HepG2 (cell line): Measurements from ENCODE around the gene GRK5. TPM values are rescaled to one million over a fixed set of nuclear protein-coding genes. Genes with fewer than 3 reads are reported as not detected.

Experiments
- ATAC-seq: fragments of 200-7000 bp; cut with Tn5 transposase; 3 replicates; pipeline ENCODE4 v1.9.1; 2020; ENCODE audit warnings: mild to moderate bottlenecking, moderate library complexity
- BruUV-seq: library from RNA; stranded (reverse); fragments of 400-500 nt; replicated peaks from 2 replicates; lab custom pipeline; 2021; lab: Mats Ljungman, UMichigan
- CTCF ChIA-PET: fragments of 300-600 bp; formaldehyde crosslinking; extraction: SDS; loops from one replicate; lab custom pipeline; 2021; ENCODE audit warnings: low total read pairs, inconsistent platforms, low intra/inter-chr PET ratio; lab: Yijun Ruan, JAX
- POLR2A ChIA-PET: fragments of 350-600 bp; sonication (Branson Sonifier 250); formaldehyde crosslinking; loops from one replicate; lab custom pipeline; 2020; ENCODE audit warnings: antibody characterized with exemption, inconsistent platforms; lab: Yijun Ruan, JAX
- DNase-seq: peaks from one replicate; pipeline ENCODE4 v3.0.0-alpha.2; 2015; ENCODE audit warnings: low spot score
- FAIRE-seq: peaks from 3 replicates; lab custom pipeline; 2011; peaks lifted over from hg19 to GRCh38; lab: Jason Lieb, UNC
- H2AFZ ChIP-seq: one replicate; pipeline ENCODE4 v1.6.1; 2011; ENCODE audit warnings: low read length, inconsistent platforms
- H3K27ac ChIP-seq: fragments of 300-600 bp; 3 replicates; pipeline ENCODE4 v1.8.0; 2011; ENCODE audit warnings: mixed run types, mild to moderate bottlenecking, mixed read lengths, low read length, inconsistent platforms; ENCODE audit not compliant: insufficient read depth; ENCODE audit errors: extremely low read length
- H3K27me3 ChIP-seq, 2 experiments: fragments of 200-600 bp in 1 of 2; 2 replicates in 1 of 2; 3 replicates in 1 of 2; pipeline versions ENCODE4 v1.6.0 to v1.8.0; 2011; ENCODE audit warnings: low read length in 2 of 2, mild to moderate bottlenecking in 2 of 2, moderate library complexity in 2 of 2, inconsistent platforms in 1 of 2; ENCODE audit not compliant: insufficient read depth in 2 of 2, control insufficient read depth in 1 of 2
- H3K36me3 ChIP-seq, 2 experiments: fragments of 200-600 bp in 1 of 2; replicated peaks in 1 of 2; 2 replicates in 1 of 2; 3 replicates in 1 of 2; pipeline versions ENCODE4 v1.5.1 to v1.8.0; 2011; ENCODE audit warnings: low read length in 2 of 2, inconsistent platforms in 1 of 2; ENCODE audit not compliant: insufficient read depth in 2 of 2, control insufficient read depth in 1 of 2
- H3K4me1 ChIP-seq: 2 replicates; pipeline ENCODE4 v1.5.1; 2012; ENCODE audit warnings: low read length, inconsistent platforms; ENCODE audit not compliant: insufficient read depth
- H3K4me2 ChIP-seq: 2 replicates; pipeline ENCODE4 v1.6.0; 2011; ENCODE audit warnings: low read depth, low read length, inconsistent platforms
- H3K4me3 ChIP-seq, 3 experiments: fragments of 200-600 bp in 1 of 3; sonication (generic), shearing (Covaris generic) in 1 of 3; replicated peaks in 1 of 3; 2 replicates each; pipeline ENCODE4 v1.5.1; 2011 to 2016; ENCODE audit warnings: low read length in 3 of 3, inconsistent platforms in 2 of 3, low read depth in 2 of 3, mild to moderate bottlenecking in 2 of 3, control low read depth in 1 of 3, mixed read lengths in 1 of 3; ENCODE audit not compliant: insufficient read depth in 1 of 3
- H3K79me2 ChIP-seq: one replicate; pipeline ENCODE4 v1.6.1; 2011; ENCODE audit warnings: low read length, inconsistent platforms; ENCODE audit not compliant: insufficient read depth
- H3K9ac ChIP-seq: 2 replicates; pipeline ENCODE4 v1.6.0; 2011; ENCODE audit warnings: mild to moderate bottlenecking, low read depth, low read length, inconsistent platforms; ENCODE audit not compliant: insufficient read depth
- H3K9me3 ChIP-seq: 2 replicates; pipeline ENCODE4 v1.5.1; 2012; ENCODE audit warnings: mild to moderate bottlenecking, low read length
- H4K20me1 ChIP-seq: 2 replicates; pipeline ENCODE4 v1.6.0; 2011; ENCODE audit warnings: inconsistent platforms, mild to moderate bottlenecking, low read length, moderate library complexity; ENCODE audit not compliant: insufficient read depth
- MIXL1 ChIP-seq: IDR thresholded peaks from 2 replicates; pipeline ENCODE4 v1.6.1; 2016
- MTERF4 ChIP-seq: sonication (generic); formaldehyde crosslinking; IDR thresholded peaks from 2 replicates; pipeline ENCODE4 v1.8.0; 2023; ENCODE audit warnings: mild to moderate bottlenecking, missing genetic modification reagents
- RNF219 ChIP-seq: sonication (generic); formaldehyde crosslinking; IDR thresholded peaks from 2 replicates; pipeline ENCODE4 v1.5.0; 2020; ENCODE audit warnings: mild to moderate bottlenecking, missing genetic modification reagents
- SAP130 ChIP-seq: IDR thresholded peaks from 2 replicates; pipeline ENCODE4 v1.6.1; 2016; ENCODE audit warnings: low read depth
- TRAFD1 ChIP-seq: sonication (generic); formaldehyde crosslinking; IDR thresholded peaks from 2 replicates; pipeline ENCODE4 v1.5.1; 2020; ENCODE audit warnings: missing genetic modification reagents, mild to moderate bottlenecking, borderline replicate concordance
- ZFP62 ChIP-seq: sonication (generic); formaldehyde crosslinking; IDR thresholded peaks from 2 replicates; pipeline ENCODE4 v1.4.0; 2020; ENCODE audit warnings: missing genetic modification reagents
- ZNF20 ChIP-seq: sonication (generic); formaldehyde crosslinking; IDR thresholded peaks from 2 replicates; pipeline ENCODE4 v1.4.0; 2020; ENCODE audit warnings: mild to moderate bottlenecking, moderate library complexity, missing genetic modification reagents
- ZNF383 ChIP-seq: sonication (generic); formaldehyde crosslinking; IDR thresholded peaks from 2 replicates; pipeline ENCODE4 v1.4.0; 2020; ENCODE audit warnings: missing genetic modification reagents, mild to moderate bottlenecking, borderline replicate concordance
- ZNF577 ChIP-seq: sonication (generic); formaldehyde crosslinking; IDR thresholded peaks from 2 replicates; pipeline ENCODE4 v1.4.0; 2020; ENCODE audit warnings: mild to moderate bottlenecking, low read depth, missing genetic modification reagents, borderline replicate concordance
- WGBS: methylation state at CpG from one replicate; pipeline ENCODE4 v1.1.6; 2017; ENCODE audit warnings: low lambda C conversion rate; 5-methylcytosine and 5-hydroxymethylcytosine counted together
- in situ Hi-C: cut with HindIII; loops from 2 replicates; pipeline ENCODE4 v1.10.0; 2017; ENCODE audit warnings: low pct_unique_long_range_greater_than_20kb; ENCODE audit not compliant: extremely low pct_ligation_motif_present
- intact Hi-C: fragments of 100-400 bp; cut with micrococcal nuclease; formaldehyde crosslinking; loops from one replicate; pipeline ENCODE4 v1.10.0; 2022; ENCODE audit not compliant: unreplicated experiment
- polyA plus RNA-seq, 8 experiments: library from polyadenylated mRNA; depleted of rRNA in 3 of 8; stranded (reverse) in 7 of 8; unstranded in 1 of 8; fragments of >200 nt; fragmentation: Illumina TruSeq in 4 of 8; extraction: Trizol in 4 of 8; gene quantifications; 2 replicates each; pipeline versions ENCODE4 v1.2.1 to v1.2.3, GENCODE V29; 2011 to 2016; ENCODE audit warnings: low read depth in 4 of 8, missing spikeins in 1 of 8, mixed read lengths in 1 of 8; ENCODE audit not compliant: insufficient read depth in 1 of 8
- total RNA-seq, 5 experiments: library from RNA; depleted of rRNA; stranded (reverse); fragments of >200 nt; fragmentation: Illumina TruSeq; extraction: Trizol; gene quantifications; 2 replicates each; pipeline ENCODE4 v1.2.3, GENCODE V29; 2016; ENCODE audit warnings: low read depth in 1 of 5

Gene GRK5
- total and polyA plus RNA-seq, 2 of the 13 experiments (the other 11 are each of a cell fraction or from before 2014, with no cell fraction given), result 10.4 to 12.6 TPM

- no TSS peak for BruUV-seq
- H3K36me3 ChIP-seq, result peaks cover 0 to 5% of the 10 kb centered on the region in 2 experiments; a peak in 2 of 5 replicates
- FAIRE-seq (no peak), DNase-seq (no peak)
- no peaks in the 10 kb centered on the region for H3K79me2 ChIP-seq
- intact Hi-C loops, result no loop called here
- no peak overlapping the region for H3K4me2 ChIP-seq
- in situ Hi-C loops, result no loop called here
- TF ChIP-seq RNF219 (CRISPR knock-in tag) (no peak), TRAFD1 (CRISPR knock-in tag) (no peak), MTERF4 (CRISPR knock-in tag) (no peak), ZNF20 (no peak), ZNF577 (CRISPR knock-in tag) (no peak), SAP130 (no peak), ZNF383 (CRISPR knock-in tag) (no peak), MIXL1 (CRISPR knock-in tag) (no peak), ZFP62 (no peak)
- TF ChIP-seq, all 625 proteins: peak for 0
- WGBS, result 98% methylated on average over 7 of the region's 14 CpGs
- POLR2A ChIA-PET, result no interaction called here
- ATAC-seq, result no peak
- Histone ChIP-seq H3K9ac (no peak overlapping the region), H3K9me3 (no peaks in the 10 kb centered on the region), H3K27me3 (no peaks in the 10 kb centered on the region), H3K4me1 (peaks cover 8% of the 10 kb centered on the region), H3K27ac (no peak overlapping the region), H4K20me1 (no peaks in the 10 kb centered on the region), H3K4me3 (no peak overlapping the region), H2AFZ (no peak overlapping the region)
- CTCF ChIA-PET, result no interaction called here
These were observed 245.0 kb downstream of the GRK5 start for GRCh38 chr10:119452396-119452795.
